ENCODE data around the gene TNRC18.

DNA sequence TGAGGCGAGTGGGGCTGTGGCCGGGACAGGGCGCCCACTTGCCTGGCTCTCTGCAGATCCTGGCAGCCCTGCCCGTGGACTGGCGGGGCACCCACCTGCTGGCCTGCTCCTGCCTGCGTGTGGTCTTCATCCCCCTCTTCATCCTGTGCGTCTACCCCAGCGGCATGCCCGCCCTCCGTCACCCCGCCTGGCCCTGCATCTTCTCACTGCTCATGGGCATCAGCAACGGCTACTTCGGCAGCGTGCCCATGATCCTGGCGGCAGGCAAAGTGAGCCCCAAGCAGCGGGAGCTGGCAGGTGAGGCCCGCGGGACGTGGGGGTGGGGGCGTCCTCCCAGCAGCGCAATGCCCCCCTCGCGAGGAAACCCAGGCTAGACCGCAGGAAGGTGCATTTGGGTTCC, 123.3 kb downstream of the TNRC18 start:
- TF ChIP-seq, protein P1, sequence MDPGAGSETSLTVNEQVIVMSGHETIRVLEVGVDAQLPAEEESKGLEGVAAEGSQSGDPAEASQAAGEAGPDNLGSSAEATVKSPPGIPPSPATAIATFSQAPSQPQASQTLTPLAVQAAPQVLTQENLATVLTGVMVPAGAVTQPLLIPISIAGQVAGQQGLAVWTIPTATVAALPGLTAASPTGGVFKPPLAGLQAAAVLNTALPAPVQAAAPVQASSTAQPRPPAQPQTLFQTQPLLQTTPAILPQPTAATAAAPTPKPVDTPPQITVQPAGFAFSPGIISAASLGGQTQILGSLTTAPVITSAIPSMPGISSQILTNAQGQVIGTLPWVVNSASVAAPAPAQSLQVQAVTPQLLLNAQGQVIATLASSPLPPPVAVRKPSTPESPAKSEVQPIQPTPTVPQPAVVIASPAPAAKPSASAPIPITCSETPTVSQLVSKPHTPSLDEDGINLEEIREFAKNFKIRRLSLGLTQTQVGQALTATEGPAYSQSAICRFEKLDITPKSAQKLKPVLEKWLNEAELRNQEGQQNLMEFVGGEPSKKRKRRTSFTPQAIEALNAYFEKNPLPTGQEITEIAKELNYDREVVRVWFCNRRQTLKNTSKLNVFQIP (CRISPR knock-in tag; IDR thresholded peaks at IDR 0.05; ENCODE audit: borderline replicate concordance, low read depth) = no peak
- no peak for TF ChIP-seq ZNF70 (CRISPR knock-in tag; IDR thresholded peaks at IDR 0.05)
- TF ChIP-seq, protein P2, sequence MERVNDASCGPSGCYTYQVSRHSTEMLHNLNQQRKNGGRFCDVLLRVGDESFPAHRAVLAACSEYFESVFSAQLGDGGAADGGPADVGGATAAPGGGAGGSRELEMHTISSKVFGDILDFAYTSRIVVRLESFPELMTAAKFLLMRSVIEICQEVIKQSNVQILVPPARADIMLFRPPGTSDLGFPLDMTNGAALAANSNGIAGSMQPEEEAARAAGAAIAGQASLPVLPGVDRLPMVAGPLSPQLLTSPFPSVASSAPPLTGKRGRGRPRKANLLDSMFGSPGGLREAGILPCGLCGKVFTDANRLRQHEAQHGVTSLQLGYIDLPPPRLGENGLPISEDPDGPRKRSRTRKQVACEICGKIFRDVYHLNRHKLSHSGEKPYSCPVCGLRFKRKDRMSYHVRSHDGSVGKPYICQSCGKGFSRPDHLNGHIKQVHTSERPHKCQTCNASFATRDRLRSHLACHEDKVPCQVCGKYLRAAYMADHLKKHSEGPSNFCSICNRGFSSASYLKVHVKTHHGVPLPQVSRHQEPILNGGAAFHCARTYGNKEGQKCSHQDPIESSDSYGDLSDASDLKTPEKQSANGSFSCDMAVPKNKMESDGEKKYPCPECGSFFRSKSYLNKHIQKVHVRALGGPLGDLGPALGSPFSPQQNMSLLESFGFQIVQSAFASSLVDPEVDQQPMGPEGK (CRISPR knock-in tag; IDR thresholded peaks at IDR 0.05; ENCODE audit: borderline replicate concordance) = no peak
- no peak for TF ChIP-seq ARNTL (CRISPR knock-in tag; IDR thresholded peaks at IDR 0.05; ENCODE audit: borderline replicate concordance, low read depth)
- TF ChIP-seq TCF4 (CRISPR knock-in tag; IDR thresholded peaks at IDR 0.05; ENCODE audit: borderline replicate concordance) = no peak
- no peak for TF ChIP-seq RARB (CRISPR knock-in tag; IDR thresholded peaks at IDR 0.05)
- no peak for TF ChIP-seq OSR1 (CRISPR knock-in tag; IDR thresholded peaks at IDR 0.05)
- TF ChIP-seq TOX (CRISPR knock-in tag; IDR thresholded peaks at IDR 0.05; ENCODE audit: borderline replicate concordance) = no peak
- TF ChIP-seq, protein P3, sequence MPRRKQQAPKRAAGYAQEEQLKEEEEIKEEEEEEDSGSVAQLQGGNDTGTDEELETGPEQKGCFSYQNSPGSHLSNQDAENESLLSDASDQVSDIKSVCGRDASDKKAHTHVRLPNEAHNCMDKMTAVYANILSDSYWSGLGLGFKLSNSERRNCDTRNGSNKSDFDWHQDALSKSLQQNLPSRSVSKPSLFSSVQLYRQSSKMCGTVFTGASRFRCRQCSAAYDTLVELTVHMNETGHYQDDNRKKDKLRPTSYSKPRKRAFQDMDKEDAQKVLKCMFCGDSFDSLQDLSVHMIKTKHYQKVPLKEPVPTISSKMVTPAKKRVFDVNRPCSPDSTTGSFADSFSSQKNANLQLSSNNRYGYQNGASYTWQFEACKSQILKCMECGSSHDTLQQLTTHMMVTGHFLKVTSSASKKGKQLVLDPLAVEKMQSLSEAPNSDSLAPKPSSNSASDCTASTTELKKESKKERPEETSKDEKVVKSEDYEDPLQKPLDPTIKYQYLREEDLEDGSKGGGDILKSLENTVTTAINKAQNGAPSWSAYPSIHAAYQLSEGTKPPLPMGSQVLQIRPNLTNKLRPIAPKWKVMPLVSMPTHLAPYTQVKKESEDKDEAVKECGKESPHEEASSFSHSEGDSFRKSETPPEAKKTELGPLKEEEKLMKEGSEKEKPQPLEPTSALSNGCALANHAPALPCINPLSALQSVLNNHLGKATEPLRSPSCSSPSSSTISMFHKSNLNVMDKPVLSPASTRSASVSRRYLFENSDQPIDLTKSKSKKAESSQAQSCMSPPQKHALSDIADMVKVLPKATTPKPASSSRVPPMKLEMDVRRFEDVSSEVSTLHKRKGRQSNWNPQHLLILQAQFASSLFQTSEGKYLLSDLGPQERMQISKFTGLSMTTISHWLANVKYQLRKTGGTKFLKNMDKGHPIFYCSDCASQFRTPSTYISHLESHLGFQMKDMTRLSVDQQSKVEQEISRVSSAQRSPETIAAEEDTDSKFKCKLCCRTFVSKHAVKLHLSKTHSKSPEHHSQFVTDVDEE (CRISPR knock-in tag; IDR thresholded peaks at IDR 0.05) = no peak
